GM19468 (cell line): ENCODE measurements around the gene ADAMTS2.

ENCODE experiments used
- ATAC-seq: cut with Tn5 transposase; IDR thresholded peaks from one replicate; pipeline ENCODE4 v1.9.1; 2021; ENCODE audit warnings: mild to moderate bottlenecking, moderate library complexity, moderate number of reproducible peaks; ENCODE audit not compliant: unreplicated experiment; ENCODE audit errors: extremely low read depth

ADAMTS2 gene

DNA sequence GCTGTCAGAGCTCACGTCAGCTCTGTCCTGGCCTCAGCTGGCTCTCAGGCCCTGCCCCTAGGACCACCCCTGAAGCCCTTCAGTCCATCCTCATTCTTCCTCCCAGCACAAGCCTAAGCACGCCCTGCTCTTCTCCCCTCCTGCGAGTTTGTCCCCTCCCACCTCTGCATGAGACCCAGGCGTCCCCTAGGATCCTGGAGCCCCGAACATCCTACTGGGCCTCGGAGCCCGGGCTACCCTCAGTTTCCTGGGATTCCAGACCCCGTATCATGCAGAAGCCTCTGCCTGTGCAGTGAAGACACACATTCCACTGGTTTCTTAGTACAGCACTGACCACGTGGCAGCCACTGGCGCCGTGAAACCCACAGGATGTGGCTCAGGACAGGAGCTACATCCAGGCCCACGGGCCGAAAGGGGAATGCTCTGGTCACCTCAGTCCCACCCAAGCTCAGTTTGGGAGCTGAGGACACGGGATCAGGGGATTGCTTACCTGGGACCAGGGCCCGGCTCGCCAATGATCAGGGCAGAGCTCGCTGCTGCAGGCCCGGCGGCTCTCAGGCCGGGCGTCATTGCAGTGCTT lies 220.9 kb downstream of the ADAMTS2 start:
- no peak for ATAC-seq

DNA sequence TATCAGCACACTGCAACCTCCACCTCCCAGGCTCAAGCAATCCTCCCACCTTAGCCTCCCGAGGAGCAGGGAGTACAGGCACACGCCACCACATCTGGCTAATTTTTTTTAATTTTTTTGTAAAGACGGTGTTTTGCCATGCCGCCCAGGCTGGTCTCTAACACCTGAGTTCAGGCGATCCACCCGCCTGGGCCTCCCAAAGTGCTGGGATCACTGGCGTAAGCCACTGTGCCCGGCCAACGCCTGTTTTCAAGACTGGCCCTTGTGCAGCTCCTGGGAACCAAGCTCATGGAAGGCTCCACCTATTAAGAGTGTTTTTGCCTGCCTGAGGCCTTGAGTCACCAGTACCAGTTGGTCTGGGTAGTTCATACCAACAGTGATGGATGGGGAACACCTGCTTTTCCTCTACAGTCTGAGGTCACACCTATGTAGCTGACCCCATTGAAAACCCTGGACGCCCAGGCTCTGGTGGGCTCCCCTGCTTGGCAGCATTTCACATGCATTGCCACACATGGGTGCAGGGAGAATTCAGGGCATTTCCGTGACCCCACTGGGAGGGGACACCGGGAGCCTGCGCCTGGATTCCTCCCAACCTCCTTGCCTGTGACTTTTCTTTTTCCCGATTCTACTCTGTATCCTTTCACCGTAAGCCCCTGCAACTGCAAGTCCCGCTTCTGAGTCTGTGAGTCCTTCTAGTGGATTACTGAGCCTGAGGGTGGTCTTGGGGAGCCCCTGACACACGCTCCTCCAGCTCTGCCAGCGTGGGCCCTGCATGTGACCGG lies 221.6 kb downstream of the ADAMTS2 start:
- no peak for ATAC-seq

GRCh38 chr5:179123109-179123426 lies 222.2 kb downstream of the ADAMTS2 start:
- ATAC-seq, result no peak

GRCh38 chr5:179122411-179123108 lies 222.7 kb downstream of the ADAMTS2 start:
- ATAC-seq, result no peak

DNA sequence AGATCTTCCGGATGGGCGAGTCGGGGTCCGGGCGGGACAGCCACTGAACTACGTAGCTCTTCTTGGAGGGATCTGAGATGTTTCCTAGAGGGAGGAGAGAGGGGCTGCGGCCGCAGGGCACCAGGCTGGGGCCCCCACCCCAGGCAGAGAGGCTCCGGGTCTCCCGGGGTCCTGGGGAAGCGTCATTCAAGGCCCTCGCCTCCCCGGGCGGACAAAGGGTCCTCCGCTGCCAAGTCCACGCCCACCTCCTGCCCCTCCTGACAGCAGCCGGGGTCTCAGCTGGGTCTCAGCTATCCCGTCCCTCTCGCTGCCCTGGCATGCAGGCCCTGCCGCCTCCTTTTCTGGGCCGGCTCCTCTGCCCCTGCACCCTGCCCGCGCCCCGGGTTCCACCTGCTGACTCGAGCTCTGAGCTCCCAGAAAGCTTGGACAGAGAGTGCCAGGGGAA lies 223.6 kb downstream of the ADAMTS2 start:
- no peak for ATAC-seq

- no peak for ATAC-seq
Measured at GRCh38 chr5:179120951-179121666, 224.2 kb downstream of the ADAMTS2 start.

DNA sequence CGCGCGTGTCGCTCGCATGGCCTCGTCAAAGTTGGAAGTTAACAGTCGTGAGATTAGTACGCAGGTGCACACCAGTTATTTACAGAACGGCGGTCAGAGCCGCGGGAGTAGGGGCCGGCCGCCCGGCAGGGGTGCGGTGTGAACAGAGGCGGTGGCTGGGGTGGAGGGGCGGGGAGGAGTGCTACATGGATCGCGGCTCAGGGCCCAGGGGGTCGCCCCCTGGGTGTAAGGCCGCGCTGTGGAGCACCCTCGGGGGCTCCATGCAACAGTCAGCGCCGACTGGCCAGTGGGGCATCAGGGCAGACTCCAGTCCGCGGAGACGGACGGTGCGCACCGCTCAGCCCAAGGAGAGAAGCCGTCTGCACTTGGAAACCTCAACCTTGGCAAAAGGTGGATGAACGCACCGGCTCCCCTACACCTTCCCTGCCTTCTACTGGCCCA lies 224.8 kb downstream of the ADAMTS2 start:
- no peak for ATAC-seq

- no peak for ATAC-seq
Measured at GRCh38 chr5:179119415-179120170, 225.7 kb downstream of the ADAMTS2 start.

DNA sequence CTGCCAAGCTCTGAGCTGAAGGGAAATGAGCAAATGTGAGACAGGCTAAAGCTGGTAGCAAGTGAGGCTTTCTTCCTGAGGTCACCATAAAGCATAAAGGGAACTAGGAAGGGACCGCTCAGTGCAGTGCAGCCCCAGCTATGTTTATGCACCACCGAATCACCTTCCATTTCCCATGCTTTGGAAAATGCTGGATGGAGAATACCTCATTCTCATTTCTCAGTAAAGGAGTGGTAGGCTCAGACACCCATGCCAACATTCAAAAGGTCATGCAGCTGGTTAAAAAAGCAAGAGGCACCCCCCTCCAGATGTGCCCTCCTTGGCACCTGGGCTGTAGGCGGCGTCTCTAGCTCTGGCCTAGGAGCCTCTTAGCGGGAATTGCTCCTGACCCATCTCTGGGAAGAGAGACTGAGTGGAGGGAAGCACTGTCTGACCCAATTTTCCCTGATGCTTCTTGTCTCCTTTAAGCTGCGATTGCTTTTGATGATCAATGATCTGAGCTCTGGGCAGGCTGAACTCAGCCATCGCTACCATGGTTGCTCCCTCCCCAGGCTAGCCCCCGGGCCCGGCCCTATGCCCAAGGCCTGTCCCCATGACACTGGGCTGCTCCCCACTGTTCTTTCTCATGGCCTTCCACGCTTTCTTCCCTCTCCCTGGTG lies 226.4 kb downstream of the ADAMTS2 start:
- ATAC-seq, result no peak

DNA sequence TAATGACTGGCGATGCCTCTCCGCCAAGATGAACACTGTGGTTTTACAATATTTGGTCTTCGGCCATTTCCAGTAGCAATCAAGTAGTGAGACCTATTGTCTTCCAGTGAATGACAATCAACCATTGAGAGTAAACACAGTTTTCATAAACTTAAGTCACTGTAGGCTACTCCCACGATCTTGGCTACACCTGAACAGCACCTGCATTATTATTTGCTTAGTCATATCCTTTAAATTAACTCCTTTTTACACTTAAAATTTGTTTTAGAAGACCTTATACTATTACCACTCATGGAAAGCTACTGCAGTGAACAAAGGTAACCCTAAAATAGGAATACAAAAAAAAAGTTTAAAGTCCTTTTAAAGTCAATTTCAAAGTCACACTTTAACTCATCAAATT lies 226.9 kb downstream of the ADAMTS2 start:
- no peak for ATAC-seq

GRCh38 chr5:179115845-179116524 lies 229.3 kb downstream of the ADAMTS2 start:
- no peak for ATAC-seq

DNA sequence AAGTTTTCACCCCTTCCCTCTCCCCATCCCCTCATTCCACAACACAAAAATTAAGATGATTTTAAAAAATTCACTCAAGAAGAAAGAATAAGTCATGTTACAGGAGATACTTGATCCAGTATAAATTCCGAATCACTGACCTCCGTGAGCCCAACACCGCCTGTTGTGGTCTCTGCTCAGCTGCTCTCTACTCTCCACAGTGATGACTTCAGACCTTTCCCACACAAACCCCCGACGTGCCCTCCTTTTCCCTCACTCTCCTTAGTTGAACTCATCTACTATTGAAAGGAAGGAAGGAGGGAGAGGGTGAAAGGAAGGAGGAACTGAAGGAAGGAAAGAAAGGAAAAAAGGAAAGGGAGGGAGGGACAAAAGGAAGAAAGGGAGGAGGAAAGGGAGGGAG lies 230.0 kb downstream of the ADAMTS2 start:
- no peak for ATAC-seq

- ATAC-seq, result no peak
Measured at GRCh38 chr5:179114756-179115155, 230.5 kb downstream of the ADAMTS2 start.

- no peak for ATAC-seq
Measured at GRCh38 chr5:179113945-179114641, 231.2 kb downstream of the ADAMTS2 start.

DNA sequence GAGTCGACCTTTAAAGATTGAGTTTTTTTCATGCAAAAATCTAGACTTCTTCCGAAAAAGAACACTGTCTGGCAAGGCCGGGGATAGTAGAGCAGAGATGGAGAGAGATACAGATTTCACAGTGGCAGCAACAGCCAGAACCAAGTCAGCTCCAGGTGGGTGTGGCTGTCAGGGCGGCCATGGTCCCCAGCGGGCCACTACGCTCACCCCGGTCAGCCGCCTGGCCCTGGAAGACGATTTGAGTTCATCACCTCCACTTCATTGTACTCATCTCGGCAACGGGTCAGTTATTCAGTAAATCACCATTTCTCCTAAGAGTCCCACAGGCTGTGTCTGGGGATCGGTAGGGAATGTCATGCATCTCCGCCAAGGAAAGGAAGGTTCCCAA lies 232.1 kb downstream of the ADAMTS2 start:
- ATAC-seq, result no peak

DNA sequence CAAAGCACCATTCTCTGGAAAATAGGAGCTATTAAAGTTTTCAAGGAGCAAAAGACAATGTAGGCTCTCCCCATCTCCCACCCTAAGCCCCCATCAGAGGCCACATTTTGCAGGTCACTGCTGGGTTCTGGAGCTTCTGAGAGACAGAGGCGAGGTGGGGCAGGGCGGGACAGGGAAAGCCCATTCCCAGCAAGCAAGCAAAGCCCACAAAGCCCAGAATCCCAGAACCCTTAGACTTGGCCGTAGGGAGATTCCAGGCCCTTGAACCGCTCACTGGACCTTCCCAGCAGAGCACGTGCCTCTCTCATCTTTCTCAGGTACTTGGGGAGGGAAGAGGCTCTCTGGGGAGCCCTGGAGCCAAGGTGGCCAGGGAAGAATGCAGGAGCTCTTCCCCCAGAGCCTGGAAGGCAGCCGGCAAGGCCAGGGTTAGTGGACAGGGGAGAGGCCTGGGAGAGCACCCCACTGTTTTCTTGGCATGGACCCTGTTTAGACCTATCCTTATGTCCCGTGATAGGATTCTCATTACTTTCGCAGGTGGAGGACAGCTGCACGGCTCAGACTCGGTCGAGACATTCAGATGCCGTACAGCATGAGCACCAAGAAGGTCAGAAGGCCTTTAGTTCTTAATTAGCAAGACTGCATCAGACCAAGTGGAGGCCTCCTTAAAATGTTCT lies 232.7 kb downstream of the ADAMTS2 start:
- no peak for ATAC-seq

- no peak for ATAC-seq
Measured at GRCh38 chr5:179111267-179112207, 233.7 kb downstream of the ADAMTS2 start.
